Stimulated activated CD4-positive, alpha-beta T cell treated with anti-CD3 and anti-CD28 coated beads, TNF-alpha, amount 100 ng/mL, for 48 hours (primary cell): Measurements from ENCODE around the gene PTPRT.

ENCODE experiments used
- DNase-seq, 3 donors: peaks; one replicate each; pipeline ENCODE4 v3.0.0-alpha.2; 2020; ENCODE audit warnings: low read depth in 3 of 3

Gene PTPRT

GRCh38 chr20:42634156-42634555, 555.5 kb downstream of the PTPRT start:
- no peak for DNase-seq

- DNase-seq: no peak
These were observed 561.0 kb downstream of the PTPRT start for GRCh38 chr20:42628683-42629082.

GRCh38 chr20:42613076-42613475, 576.6 kb downstream of the PTPRT start:
- DNase-seq: no peak

- no peak for DNase-seq
These were observed 577.5 kb downstream of the PTPRT start for GRCh38 chr20:42611889-42612837.

- DNase-seq: no peak
These were observed 578.3 kb downstream of the PTPRT start for GRCh38 chr20:42611423-42611822.

GRCh38 chr20:42610070-42610469, 579.6 kb downstream of the PTPRT start:
- DNase-seq: no peak

- DNase-seq: no peak
These were observed 580.1 kb downstream of the PTPRT start for GRCh38 chr20:42609618-42610017.

- DNase-seq: no peak
These were observed 584.4 kb downstream of the PTPRT start for GRCh38 chr20:42604998-42605956.

GRCh38 chr20:42603655-42604054, 586.1 kb downstream of the PTPRT start:
- no peak for DNase-seq

GRCh38 chr20:42598581-42598980, 591.1 kb downstream of the PTPRT start:
- DNase-seq: no peak

GRCh38 chr20:42595625-42596024, 594.1 kb downstream of the PTPRT start:
- no peak for DNase-seq

- no peak for DNase-seq
These were observed 595.0 kb downstream of the PTPRT start for GRCh38 chr20:42594659-42595058.

GRCh38 chr20:42594011-42594410, 595.7 kb downstream of the PTPRT start:
- DNase-seq: no peak

GRCh38 chr20:42589976-42590639, 599.6 kb downstream of the PTPRT start:
- no peak for DNase-seq

- DNase-seq: no peak
These were observed 600.9 kb downstream of the PTPRT start for GRCh38 chr20:42588847-42589246.

GRCh38 chr20:42587427-42587826, 602.3 kb downstream of the PTPRT start:
- no peak for DNase-seq

- DNase-seq: no peak
These were observed 608.4 kb downstream of the PTPRT start for GRCh38 chr20:42581311-42581710.

- no peak for DNase-seq
These were observed 613.5 kb downstream of the PTPRT start for GRCh38 chr20:42576167-42576566.

GRCh38 chr20:42572320-42573016, 617.2 kb downstream of the PTPRT start:
- DNase-seq: no peak

- no peak for DNase-seq
These were observed 622.3 kb downstream of the PTPRT start for GRCh38 chr20:42567409-42567808.
